ENCODE measurements around the gene MYL11.

MYL11 gene

DNA sequence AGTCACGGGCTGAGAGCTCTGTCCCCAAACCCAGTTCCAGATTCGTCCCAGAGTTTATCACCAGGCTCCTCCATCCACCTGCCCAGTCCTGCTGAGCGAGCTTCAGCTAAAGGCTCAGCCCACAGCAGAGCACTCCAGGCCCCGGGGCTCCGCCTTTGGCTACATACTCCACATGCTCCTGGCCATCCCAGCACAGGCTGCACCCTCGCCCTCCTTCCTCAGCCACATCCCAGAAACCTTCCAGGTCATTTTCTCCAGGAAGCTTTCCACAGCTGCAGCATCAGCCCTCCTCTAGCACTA lies 14.8 kb upstream of the MYL11 start:
- H3K27ac ChIP-seq, result no peak overlapping the region
- H3K4me3 ChIP-seq (ENCODE audit: low read depth in 1 of 2, low read length in 1 of 2), result no peak overlapping the region
- peaks cover 15 to 18% of the 10 kb centered on the region in 2 experiments for H3K4me1 ChIP-seq (ENCODE audit: control insufficient read depth in 1 of 2, insufficient read depth in 1 of 2, low read depth in 1 of 2, low read length in 1 of 2)
- H3K9me3 ChIP-seq, result no peaks in the 10 kb centered on the region
- H3K27me3 ChIP-seq, result no peaks in the 10 kb centered on the region
- H3K36me3 ChIP-seq, result peaks cover 81% of the 10 kb centered on the region
- TF ChIP-seq, protein P1, sequence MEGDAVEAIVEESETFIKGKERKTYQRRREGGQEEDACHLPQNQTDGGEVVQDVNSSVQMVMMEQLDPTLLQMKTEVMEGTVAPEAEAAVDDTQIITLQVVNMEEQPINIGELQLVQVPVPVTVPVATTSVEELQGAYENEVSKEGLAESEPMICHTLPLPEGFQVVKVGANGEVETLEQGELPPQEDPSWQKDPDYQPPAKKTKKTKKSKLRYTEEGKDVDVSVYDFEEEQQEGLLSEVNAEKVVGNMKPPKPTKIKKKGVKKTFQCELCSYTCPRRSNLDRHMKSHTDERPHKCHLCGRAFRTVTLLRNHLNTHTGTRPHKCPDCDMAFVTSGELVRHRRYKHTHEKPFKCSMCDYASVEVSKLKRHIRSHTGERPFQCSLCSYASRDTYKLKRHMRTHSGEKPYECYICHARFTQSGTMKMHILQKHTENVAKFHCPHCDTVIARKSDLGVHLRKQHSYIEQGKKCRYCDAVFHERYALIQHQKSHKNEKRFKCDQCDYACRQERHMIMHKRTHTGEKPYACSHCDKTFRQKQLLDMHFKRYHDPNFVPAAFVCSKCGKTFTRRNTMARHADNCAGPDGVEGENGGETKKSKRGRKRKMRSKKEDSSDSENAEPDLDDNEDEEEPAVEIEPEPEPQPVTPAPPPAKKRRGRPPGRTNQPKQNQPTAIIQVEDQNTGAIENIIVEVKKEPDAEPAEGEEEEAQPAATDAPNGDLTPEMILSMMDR (IDR thresholded peaks at IDR 0.05), result no peak

- TF ChIP-seq, protein P1 (IDR thresholded peaks at IDR 0.05), result no peak
- no peak overlapping the region for H3K4me3 ChIP-seq (ENCODE audit: low read depth in 1 of 2, low read length in 1 of 2)
- peaks cover 7 to 9% of the 10 kb centered on the region in 2 experiments for H3K4me1 ChIP-seq (ENCODE audit: control insufficient read depth in 1 of 2, insufficient read depth in 1 of 2, low read depth in 1 of 2, low read length in 1 of 2)
- no peak overlapping the region for H3K27ac ChIP-seq
- H3K36me3 ChIP-seq, result peaks cover 94% of the 10 kb centered on the region
- H3K9me3 ChIP-seq, result no peaks in the 10 kb centered on the region
- no peaks in the 10 kb centered on the region for H3K27me3 ChIP-seq
Observed at GRCh38 chr16:30361180-30361579, 13.4 kb upstream of the MYL11 start.

GRCh38 chr16:30365200-30365599 lies 9.4 kb upstream of the MYL11 start:
- H3K36me3 ChIP-seq, result peaks cover 64% of the 10 kb centered on the region
- H3K4me1 ChIP-seq (ENCODE audit: control insufficient read depth in 1 of 2, insufficient read depth in 1 of 2, low read depth in 1 of 2, low read length in 1 of 2), result peaks cover 27 to 31% of the 10 kb centered on the region in 2 experiments
- no peak overlapping the region for H3K4me3 ChIP-seq (ENCODE audit: low read depth in 1 of 2, low read length in 1 of 2)
- no peaks in the 10 kb centered on the region for H3K27me3 ChIP-seq
- H3K27ac ChIP-seq, result no peak overlapping the region
- H3K9me3 ChIP-seq, result no peaks in the 10 kb centered on the region
- TF ChIP-seq, protein P1 (IDR thresholded peaks at IDR 0.05), result no peak

DNA sequence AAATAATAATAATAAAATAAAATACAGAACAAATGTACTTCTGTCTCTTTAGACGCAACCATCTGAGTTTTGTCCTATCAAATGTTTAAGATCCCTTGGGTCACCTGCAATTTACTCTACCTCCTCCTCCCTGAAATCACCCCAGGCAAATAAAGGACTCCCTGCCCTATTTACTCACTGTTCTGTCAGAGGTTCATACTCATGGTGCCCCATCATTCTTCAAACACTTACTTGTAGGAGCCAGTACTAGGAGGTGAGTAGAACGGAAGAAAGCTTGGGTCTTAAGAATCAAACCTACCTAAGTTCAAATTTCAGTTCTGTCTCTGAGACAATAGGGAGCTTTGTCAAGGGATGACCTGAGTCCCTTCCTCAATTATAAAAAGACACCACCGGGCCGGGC lies 8.1 kb upstream of the MYL11 start:
- TF ChIP-seq, protein P1 (IDR thresholded peaks at IDR 0.05), result no peak
- Histone ChIP-seq H3K9me3 (no peaks in the 10 kb centered on the region), H3K27ac (peak overlapping the region; percentile 23), H3K4me3 (ENCODE audit: low read depth in 1 of 2, low read length in 1 of 2) (no peak overlapping the region), H3K4me1 (ENCODE audit: control insufficient read depth in 1 of 2, insufficient read depth in 1 of 2, low read depth in 1 of 2, low read length in 1 of 2) (peaks cover 33 to 37% of the 10 kb centered on the region in 2 experiments), H3K27me3 (no peaks in the 10 kb centered on the region), H3K36me3 (peaks cover 52% of the 10 kb centered on the region)

DNA sequence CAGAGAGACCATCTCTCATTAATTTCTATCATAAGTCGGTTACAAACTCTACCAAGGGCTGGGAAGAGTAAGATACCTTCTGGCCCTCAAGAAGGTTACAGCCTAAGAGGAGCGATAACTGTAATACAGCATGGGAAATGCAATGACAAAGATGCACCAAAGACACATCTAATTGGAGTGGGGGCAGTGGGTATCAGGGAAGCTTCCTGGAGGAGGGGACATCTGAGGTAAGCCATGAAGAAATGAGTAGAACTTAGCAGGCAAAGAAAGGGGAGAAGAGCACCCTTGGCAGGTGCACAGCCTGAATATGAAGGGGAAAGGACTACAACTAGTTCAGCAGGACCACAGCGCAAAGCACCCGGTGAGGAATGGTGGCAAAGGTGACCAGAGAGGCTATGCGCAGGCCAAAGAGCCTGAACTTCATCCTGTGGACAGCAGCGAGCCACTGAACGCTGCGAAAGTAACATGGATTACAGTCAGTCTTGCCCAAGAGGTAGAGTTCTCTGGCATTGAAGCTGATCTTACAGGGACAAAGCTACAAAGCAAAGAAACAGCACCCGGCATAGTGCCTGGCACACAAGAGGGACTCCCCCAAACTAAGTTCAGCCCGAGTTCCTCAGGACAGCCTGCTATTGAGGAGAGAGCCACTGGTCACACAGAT lies 7.1 kb upstream of the MYL11 start:
- H3K4me1 ChIP-seq (ENCODE audit: control insufficient read depth in 1 of 2, insufficient read depth in 1 of 2, low read depth in 1 of 2, low read length in 1 of 2), result peaks cover 34 to 39% of the 10 kb centered on the region in 2 experiments
- no peaks in the 10 kb centered on the region for H3K9me3 ChIP-seq
- H3K36me3 ChIP-seq, result peaks cover 42% of the 10 kb centered on the region
- TF ChIP-seq, protein P1 (IDR thresholded peaks at IDR 0.05), result no peak
- H3K27ac ChIP-seq, result peak overlapping the region; percentile 89
- H3K4me3 ChIP-seq (ENCODE audit: low read depth in 1 of 2, low read length in 1 of 2), result peak overlapping the region; percentile 81 to 96
- H3K27me3 ChIP-seq, result no peaks in the 10 kb centered on the region
